Esophagus mucosa (tissue), 1 donor: ENCODE measurements around the gene AIRE. TPM values are rescaled to one million over a fixed set of nuclear protein-coding genes. Genes with fewer than 3 reads are reported as not detected.

Source experiments
- ATAC-seq: fragments of 200-7000 bp; cut with Tn5 transposase; one replicate; pipeline ENCODE4 v1.9.1; 2020
- total RNA-seq: library from RNA; stranded (reverse); gene quantifications from one replicate; pipeline ENCODE4 v1.2.4, GENCODE V29; 2023
- donor health status: DM: yes; HTN: yes; CAD: no.

The AIRE gene
- total RNA-seq, 1 donor from 2014 or later: not detected

- no peak for ATAC-seq
Observed at GRCh38 chr21:44291936-44292811, 6.5 kb downstream of the AIRE start.

GRCh38 chr21:44292812-44293195 lies 7.1 kb downstream of the AIRE start:
- ATAC-seq: no peak

GRCh38 chr21:44293551-44294231 lies 8.0 kb downstream of the AIRE start:
- ATAC-seq: no peak

GRCh38 chr21:44294391-44295162 lies 8.9 kb downstream of the AIRE start:
- ATAC-seq: no peak

GRCh38 chr21:44295163-44295573 lies 9.5 kb downstream of the AIRE start:
- no peak for ATAC-seq

GRCh38 chr21:44295646-44296045 lies 10.0 kb downstream of the AIRE start:
- ATAC-seq: no peak

GRCh38 chr21:44296103-44296519 lies 10.4 kb downstream of the AIRE start:
- ATAC-seq: no peak

- ATAC-seq: no peak
Observed at GRCh38 chr21:44296916-44297315, 11.2 kb downstream of the AIRE start.

- ATAC-seq: peak; percentile 47
Observed at GRCh38 chr21:44297525-44298290, 12.0 kb downstream of the AIRE start.

GRCh38 chr21:44298301-44298700 lies 12.6 kb downstream of the AIRE start:
- ATAC-seq: no peak

- ATAC-seq: no peak
Observed at GRCh38 chr21:44299085-44299457, 13.4 kb downstream of the AIRE start.

- ATAC-seq: peak; percentile 47
Observed at GRCh38 chr21:44299458-44300261, 14.0 kb downstream of the AIRE start, which contains the start of gene PFKL. Gene PFKL (plus strand): TSS chr21:44300053. CDS start chr21:44300106, 53 bp downstream.

GRCh38 chr21:44300262-44300959 lies 14.7 kb downstream of the AIRE start:
- peak; percentile 47 for ATAC-seq

- ATAC-seq: no peak
Observed at GRCh38 chr21:44301141-44301540, 15.5 kb downstream of the AIRE start.

- no peak for ATAC-seq
Observed at GRCh38 chr21:44301961-44302406, 16.3 kb downstream of the AIRE start.

- ATAC-seq: peak; percentile 7
Observed at GRCh38 chr21:44302573-44303401, 17.1 kb downstream of the AIRE start.

- ATAC-seq: no peak
Observed at GRCh38 chr21:44303490-44303981, 17.9 kb downstream of the AIRE start.

GRCh38 chr21:44304011-44304616 lies 18.4 kb downstream of the AIRE start:
- no peak for ATAC-seq

GRCh38 chr21:44304877-44305293 lies 19.2 kb downstream of the AIRE start:
- peak; percentile 23 for ATAC-seq
